Left ventricle myocardium inferior (tissue), 1 donor: ENCODE data around the gene C10orf143. TPM values are rescaled to one million over a fixed set of nuclear protein-coding genes. Genes with fewer than 3 reads are reported as not detected.

Source experiments
- DNase-seq: peaks from one replicate; pipeline ENCODE4 v3.0.0-alpha.2; 2020
- H3K27ac ChIP-seq: fragments of 200-600 bp; replicated peaks from 2 replicates; pipeline ENCODE4 v1.8.0; 2021
- H3K27me3 ChIP-seq: fragments of 200-600 bp; 2 replicates; pipeline ENCODE4 v1.8.0; 2021; ENCODE audit warnings: low read depth
- H3K36me3 ChIP-seq: fragments of 200-600 bp; 2 replicates; pipeline ENCODE4 v1.8.0; 2021
- H3K4me1 ChIP-seq: fragments of 200-600 bp; 2 replicates; pipeline ENCODE4 v1.8.0; 2021
- H3K4me3 ChIP-seq: fragments of 200-600 bp; 2 replicates; pipeline ENCODE4 v1.8.0; 2021; ENCODE audit warnings: mild to moderate bottlenecking, moderate library complexity
- H3K9me3 ChIP-seq: fragments of 200-600 bp; replicated peaks from 2 replicates; pipeline ENCODE4 v1.8.0; 2021
- intact Hi-C: fragments of 100-400 bp; cut with micrococcal nuclease; formaldehyde crosslinking; loops from one replicate; pipeline ENCODE4 v1.11.0; 2022
- long read RNA-seq: library from polyadenylated mRNA; unstranded; transcript quantifications from one replicate; pipeline ENCODE4 v2.0.0, GENCODE V29; 2021
- total RNA-seq: library from RNA; stranded (reverse); fragmentation: NEBNext Ultra II Directional; extraction: Animal tissue kit (Norgen Biotek cat#: 25700); gene quantifications from one replicate; pipeline ENCODE4 v1.2.1, GENCODE V29; 2021
- TF ChIP-seq, protein P1 (sequence below): fragments of 200-600 bp; IDR thresholded peaks from 2 replicates; pipeline ENCODE4 v1.8.0; 2021; ENCODE audit warnings: antibody characterized with exemption, mild to moderate bottlenecking, borderline replicate concordance
- donor health status: DM: no; HTN: yes; CAD: no; lungs with severe emphysema.

C10orf143 gene
- 1.7 TPM for total RNA-seq
- long read RNA-seq, partial matches to known transcripts: 0 of 1 reads
- long read RNA-seq, other reads (novel, unspliced or antisense): 1 of 1 reads

DNA sequence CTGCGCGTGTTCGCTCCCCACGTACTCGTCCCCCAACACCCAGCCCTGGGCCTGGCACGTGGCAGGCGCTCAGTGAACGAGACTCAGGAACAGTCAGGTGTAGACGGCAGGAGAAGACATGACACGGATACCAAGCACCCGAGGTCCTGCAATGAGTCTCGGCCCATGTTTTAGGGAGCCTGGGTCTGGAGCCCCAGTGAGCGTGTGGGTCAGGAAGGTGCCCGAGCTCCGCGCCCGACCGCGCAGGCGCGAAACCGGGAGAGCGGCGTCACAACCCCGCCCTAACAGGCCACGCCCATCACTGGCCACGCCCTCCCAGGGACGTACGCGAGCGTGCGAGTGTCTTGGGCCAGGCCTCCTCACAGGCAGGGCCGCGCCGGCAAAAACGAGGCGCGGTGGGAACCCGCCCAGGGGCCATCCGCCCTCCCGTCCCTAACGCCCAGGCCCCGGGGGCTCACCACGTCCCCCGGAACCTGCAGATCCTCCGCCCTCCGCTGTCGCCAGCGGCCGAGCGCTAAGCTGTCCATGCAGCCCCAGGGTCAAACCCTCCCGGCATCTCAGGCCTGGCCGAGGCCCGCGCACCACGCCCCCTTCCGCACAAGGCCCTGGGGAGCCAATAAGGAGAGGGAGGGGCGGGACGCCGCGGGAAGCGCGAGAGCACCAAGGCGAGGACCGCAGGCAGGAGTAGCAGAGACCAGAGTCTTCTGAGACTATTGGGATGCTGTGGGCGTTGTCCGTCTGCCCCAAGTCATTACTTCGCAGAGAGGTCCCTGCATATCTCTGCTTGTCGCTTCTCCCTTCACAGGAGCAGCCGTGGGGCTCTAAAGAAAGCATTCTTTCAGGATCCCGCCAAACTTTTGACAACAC, at the start of gene C10orf143:
C10orf143 (minus strand) TSS at position 585 of the 867 bp plus-strand sequence; CDS start at position 527, 58 bp downstream.
- DNase-seq: peak; percentile 98
- H3K27me3 ChIP-seq: no peaks in the 10 kb centered on the region
- TF ChIP-seq, protein P1, sequence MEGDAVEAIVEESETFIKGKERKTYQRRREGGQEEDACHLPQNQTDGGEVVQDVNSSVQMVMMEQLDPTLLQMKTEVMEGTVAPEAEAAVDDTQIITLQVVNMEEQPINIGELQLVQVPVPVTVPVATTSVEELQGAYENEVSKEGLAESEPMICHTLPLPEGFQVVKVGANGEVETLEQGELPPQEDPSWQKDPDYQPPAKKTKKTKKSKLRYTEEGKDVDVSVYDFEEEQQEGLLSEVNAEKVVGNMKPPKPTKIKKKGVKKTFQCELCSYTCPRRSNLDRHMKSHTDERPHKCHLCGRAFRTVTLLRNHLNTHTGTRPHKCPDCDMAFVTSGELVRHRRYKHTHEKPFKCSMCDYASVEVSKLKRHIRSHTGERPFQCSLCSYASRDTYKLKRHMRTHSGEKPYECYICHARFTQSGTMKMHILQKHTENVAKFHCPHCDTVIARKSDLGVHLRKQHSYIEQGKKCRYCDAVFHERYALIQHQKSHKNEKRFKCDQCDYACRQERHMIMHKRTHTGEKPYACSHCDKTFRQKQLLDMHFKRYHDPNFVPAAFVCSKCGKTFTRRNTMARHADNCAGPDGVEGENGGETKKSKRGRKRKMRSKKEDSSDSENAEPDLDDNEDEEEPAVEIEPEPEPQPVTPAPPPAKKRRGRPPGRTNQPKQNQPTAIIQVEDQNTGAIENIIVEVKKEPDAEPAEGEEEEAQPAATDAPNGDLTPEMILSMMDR: no peak
- H3K4me3 ChIP-seq: peak within 1 kb of the TSS; percentile 94
- no peaks in the 10 kb centered on the region for H3K9me3 ChIP-seq
- H3K27ac ChIP-seq: peak within 1 kb of the TSS; percentile 97
- H3K36me3 ChIP-seq: no peaks in the 10 kb centered on the region
- H3K4me1 ChIP-seq: peaks cover 39% of the 10 kb centered on the region
- intact Hi-C loops: no loop called here

DNA sequence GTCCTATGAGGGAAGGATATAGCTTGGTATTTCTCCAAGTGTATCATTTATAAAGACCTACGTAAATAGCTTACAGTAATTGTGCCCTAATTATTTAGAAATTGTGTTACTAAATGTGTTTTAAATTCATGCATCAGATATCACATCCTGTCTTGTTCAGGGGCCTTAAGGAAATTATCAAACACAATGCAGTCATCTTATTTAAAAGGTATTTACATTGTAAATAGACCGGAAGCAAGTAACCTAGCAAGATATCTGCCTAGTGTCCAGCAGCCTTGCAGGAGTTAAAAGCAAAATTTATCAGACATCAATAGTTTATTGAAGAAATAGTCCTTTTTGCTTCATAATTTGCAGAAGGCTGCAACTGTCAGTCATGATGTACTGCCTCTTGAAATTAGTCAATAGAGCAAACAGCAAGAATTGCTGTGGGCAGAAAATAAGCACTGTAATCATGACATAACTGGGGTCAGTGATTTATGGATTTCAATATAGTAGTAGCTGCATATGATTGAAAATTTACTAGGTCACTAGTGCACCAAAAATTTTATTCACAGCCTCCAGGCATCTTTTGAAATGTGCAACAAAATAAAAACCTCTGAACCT, 48.7 kb upstream of the C10orf143 start:
- Histone ChIP-seq H3K36me3 (peaks cover 38% of the 10 kb centered on the region), H3K27me3 (no peaks in the 10 kb centered on the region), H3K27ac (no peak overlapping the region), H3K4me3 (no peak overlapping the region), H3K9me3 (no peaks in the 10 kb centered on the region), H3K4me1 (peaks cover 16% of the 10 kb centered on the region)
- intact Hi-C loops: no loop called here
- DNase-seq: no peak
- TF ChIP-seq, protein P1: no peak

DNA sequence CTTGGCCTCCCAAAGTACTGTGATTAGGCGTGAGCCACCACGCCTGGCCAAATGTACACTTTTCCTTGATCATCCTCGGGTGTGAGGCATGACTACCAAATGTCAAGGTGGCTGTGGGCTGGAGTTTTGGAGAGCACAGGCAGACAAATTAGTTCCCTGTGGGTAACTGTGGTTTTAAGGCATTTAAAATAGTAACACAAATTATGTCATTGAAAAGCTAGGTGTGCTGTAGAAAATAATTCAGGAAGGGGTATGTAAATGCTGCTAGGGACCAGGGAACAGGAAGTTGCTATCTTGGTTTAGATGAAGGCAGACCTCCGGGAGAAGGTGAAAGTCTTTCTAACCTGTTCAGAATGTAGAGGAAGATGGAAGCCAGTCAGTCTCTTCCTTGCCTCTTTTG, 35.4 kb upstream of the C10orf143 start:
- Histone ChIP-seq H3K27me3 (no peaks in the 10 kb centered on the region), H3K27ac (no peak overlapping the region), H3K4me3 (no peak overlapping the region), H3K36me3 (peaks cover 27% of the 10 kb centered on the region), H3K9me3 (no peaks in the 10 kb centered on the region), H3K4me1 (peaks cover 35% of the 10 kb centered on the region)
- intact Hi-C loops: no loop called here
- TF ChIP-seq, protein P1: no peak
- DNase-seq: no peak

DNA sequence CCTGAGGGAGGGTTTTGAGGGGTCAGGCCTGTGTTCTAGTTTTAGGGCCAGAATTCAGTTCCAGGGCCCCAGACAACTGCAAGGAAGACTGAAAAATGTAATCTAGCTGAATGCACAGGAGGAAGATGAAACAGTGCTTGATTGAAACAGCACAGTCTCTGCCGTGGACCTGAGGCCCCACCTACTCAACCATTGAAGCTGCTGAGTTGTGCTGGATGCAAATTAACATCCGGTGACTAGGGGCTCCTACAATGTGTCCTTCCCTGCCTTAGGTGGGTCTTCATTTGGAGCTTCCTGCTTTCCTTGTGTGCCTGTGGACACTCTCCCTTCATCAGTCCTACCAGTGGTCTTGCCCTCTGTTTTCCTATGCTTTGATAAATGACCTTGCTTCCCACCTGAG, 31.2 kb upstream of the C10orf143 start:
- H3K27me3 ChIP-seq: no peaks in the 10 kb centered on the region
- intact Hi-C loops: no loop called here
- peaks cover 18% of the 10 kb centered on the region for H3K36me3 ChIP-seq
- no peaks in the 10 kb centered on the region for H3K9me3 ChIP-seq
- no peak overlapping the region for H3K4me3 ChIP-seq
- no peak for DNase-seq
- H3K4me1 ChIP-seq: peaks cover 67% of the 10 kb centered on the region
- TF ChIP-seq, protein P1: no peak
- no peak overlapping the region for H3K27ac ChIP-seq

DNA sequence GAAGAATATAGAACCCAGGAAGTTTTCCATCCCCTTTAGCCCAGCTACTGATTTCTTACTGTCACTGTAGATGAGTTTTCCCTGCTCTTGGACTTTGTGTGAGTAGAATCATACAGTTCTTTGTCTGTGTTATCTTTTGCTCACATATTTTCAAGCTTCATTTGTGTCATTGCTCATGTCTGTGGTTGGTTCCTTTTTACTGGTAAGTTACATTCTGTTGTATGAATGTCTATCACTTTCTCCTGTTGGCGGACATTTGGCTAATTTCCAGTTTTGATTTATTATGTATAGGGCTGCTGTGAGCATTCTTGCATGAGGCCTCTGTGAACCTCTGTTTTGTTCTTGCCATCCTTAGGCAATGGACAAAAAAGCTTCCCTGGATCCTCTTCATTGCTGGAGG, 30.8 kb upstream of the C10orf143 start:
- no peaks in the 10 kb centered on the region for H3K9me3 ChIP-seq
- no peak overlapping the region for H3K27ac ChIP-seq
- no peak for DNase-seq
- peaks cover 68% of the 10 kb centered on the region for H3K4me1 ChIP-seq
- no peaks in the 10 kb centered on the region for H3K27me3 ChIP-seq
- peaks cover 14% of the 10 kb centered on the region for H3K36me3 ChIP-seq
- no peak overlapping the region for H3K4me3 ChIP-seq
- intact Hi-C loops: no loop called here
- TF ChIP-seq, protein P1: no peak
